Upper lobe of left lung (tissue), 4 donors: Measurements from ENCODE around the gene RAB24.

Experiments used
- EP300 ChIP-seq, 4 donors: sonication (generic); formaldehyde crosslinking; IDR thresholded peaks; one replicate each; pipeline ENCODE4 v1.5.1; 2017; ENCODE audit warnings: antibody characterized with exemption in 4 of 4, control low read depth in 2 of 4
- POLR2A ChIP-seq, 4 donors: fragments of 450-650 bp; IDR thresholded peaks; one replicate each; pipeline ENCODE4 v1.5.1; 2016 to 2017; ENCODE audit warnings: antibody characterized with exemption in 4 of 4, mild to moderate bottlenecking in 2 of 4

GRCh38 chr5:177350776-177351391, 47.4 kb upstream of the RAB24 start:
- TF ChIP-seq EP300 (IDR thresholded peaks at IDR 0.05), result no peak
- TF ChIP-seq POLR2A (IDR thresholded peaks at IDR 0.05), result no peak
